Astrocyte (in vitro differentiated cells and primary cell): ENCODE results near the gene SLC9A5.

Experiments used
- CTCF ChIP-seq: IDR thresholded peaks from 2 replicates; pipeline ENCODE4 v1.5.1; 2011; ENCODE audit warnings: low read depth, mild to moderate bottlenecking, inconsistent platforms, low read length, moderate library complexity; ENCODE audit not compliant: insufficient read depth
- EZH2 ChIP-seq: IDR thresholded peaks from 2 replicates; pipeline ENCODE4 v1.6.1; 2012; ENCODE audit warnings: mild to moderate bottlenecking, low read length, inconsistent platforms; ENCODE audit not compliant: insufficient read depth

GRCh38 chr16:67247192-67248072 is 1.3 kb upstream of the SLC9A5 start, which contains the start of gene FHOD1:
- no peak for TF ChIP-seq CTCF
- TF ChIP-seq EZH2 = no peak
